Brain microvascular endothelial cell (primary cell): ENCODE measurements around the gene ABCA2.

Experiments used
- DNase-seq: peaks from one replicate; pipeline ENCODE4 v3.0.0-alpha.2; 2020
- H3K27ac ChIP-seq: fragments of 250-450 bp; sonication (Bioruptor Pico); 2 replicates; pipeline ENCODE4 v1.5.1; 2020; ENCODE audit warnings: mild to moderate bottlenecking, moderate library complexity
- H3K27me3 ChIP-seq: fragments of 250-450 bp; sonication (Bioruptor Pico); replicated peaks from 2 replicates; pipeline ENCODE4 v1.5.1; 2020; ENCODE audit warnings: mild to moderate bottlenecking
- H3K36me3 ChIP-seq: fragments of 250-450 bp; sonication (Bioruptor Pico); replicated peaks from 2 replicates; pipeline ENCODE4 v1.5.1; 2020; ENCODE audit warnings: mild to moderate bottlenecking
- H3K4me3 ChIP-seq: 2 replicates; pipeline ENCODE4 v1.5.1; 2011; ENCODE audit warnings: low read depth, mild to moderate bottlenecking, control low read depth, low read length, moderate library complexity
- in situ Hi-C: cut with HindIII; loops from 2 replicates; pipeline ENCODE4 v1.10.0; 2017; ENCODE audit warnings: low sequenced_read_pairs, low pct_ligation_motif_present
- TF ChIP-seq, protein P1 (sequence below): IDR thresholded peaks from 2 replicates; pipeline ENCODE4 v1.5.1; 2011; ENCODE audit warnings: low read depth, mild to moderate bottlenecking, moderate library complexity, low read length, control low read depth, inconsistent platforms; ENCODE audit errors: missing control alignments

The ABCA2 gene

DNA sequence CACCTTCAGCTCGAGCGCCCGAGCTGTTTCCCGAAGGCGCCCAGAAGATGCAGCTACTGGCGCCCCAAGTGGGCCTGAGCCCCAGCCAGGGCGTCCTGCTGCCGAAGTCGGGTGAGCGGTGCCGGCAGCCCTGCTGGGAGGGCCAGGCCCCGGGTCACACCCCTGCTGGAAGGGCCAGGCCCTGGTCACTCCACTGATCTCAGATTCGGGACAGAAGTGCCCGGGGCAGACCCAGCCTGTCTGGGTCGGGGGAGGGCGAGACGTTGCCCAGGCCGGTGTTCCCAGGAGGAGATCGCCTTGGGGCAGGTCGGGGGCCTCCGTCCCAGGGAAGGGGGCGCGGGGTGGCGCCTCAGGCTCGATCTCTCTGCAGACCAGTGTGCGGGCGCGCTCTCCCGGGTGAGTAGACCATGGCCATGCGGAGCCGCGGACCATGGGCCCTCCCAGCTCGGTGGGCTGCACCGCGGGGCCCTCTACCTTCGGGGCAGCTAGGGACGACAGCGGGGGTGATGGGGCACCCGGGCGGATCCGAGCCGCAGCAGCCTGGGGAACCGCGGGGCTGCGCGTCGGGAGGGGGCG, 42.9 kb downstream of the ABCA2 start:
- TF ChIP-seq, protein P1, sequence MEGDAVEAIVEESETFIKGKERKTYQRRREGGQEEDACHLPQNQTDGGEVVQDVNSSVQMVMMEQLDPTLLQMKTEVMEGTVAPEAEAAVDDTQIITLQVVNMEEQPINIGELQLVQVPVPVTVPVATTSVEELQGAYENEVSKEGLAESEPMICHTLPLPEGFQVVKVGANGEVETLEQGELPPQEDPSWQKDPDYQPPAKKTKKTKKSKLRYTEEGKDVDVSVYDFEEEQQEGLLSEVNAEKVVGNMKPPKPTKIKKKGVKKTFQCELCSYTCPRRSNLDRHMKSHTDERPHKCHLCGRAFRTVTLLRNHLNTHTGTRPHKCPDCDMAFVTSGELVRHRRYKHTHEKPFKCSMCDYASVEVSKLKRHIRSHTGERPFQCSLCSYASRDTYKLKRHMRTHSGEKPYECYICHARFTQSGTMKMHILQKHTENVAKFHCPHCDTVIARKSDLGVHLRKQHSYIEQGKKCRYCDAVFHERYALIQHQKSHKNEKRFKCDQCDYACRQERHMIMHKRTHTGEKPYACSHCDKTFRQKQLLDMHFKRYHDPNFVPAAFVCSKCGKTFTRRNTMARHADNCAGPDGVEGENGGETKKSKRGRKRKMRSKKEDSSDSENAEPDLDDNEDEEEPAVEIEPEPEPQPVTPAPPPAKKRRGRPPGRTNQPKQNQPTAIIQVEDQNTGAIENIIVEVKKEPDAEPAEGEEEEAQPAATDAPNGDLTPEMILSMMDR: no peak
- no peak for DNase-seq
- in situ Hi-C loops: no loop called here
- Histone ChIP-seq H3K4me3 (no peak overlapping the region), H3K36me3 (no peaks in the 10 kb centered on the region), H3K27ac (no peak overlapping the region), H3K27me3 (peaks cover 23% of the 10 kb centered on the region)

DNA sequence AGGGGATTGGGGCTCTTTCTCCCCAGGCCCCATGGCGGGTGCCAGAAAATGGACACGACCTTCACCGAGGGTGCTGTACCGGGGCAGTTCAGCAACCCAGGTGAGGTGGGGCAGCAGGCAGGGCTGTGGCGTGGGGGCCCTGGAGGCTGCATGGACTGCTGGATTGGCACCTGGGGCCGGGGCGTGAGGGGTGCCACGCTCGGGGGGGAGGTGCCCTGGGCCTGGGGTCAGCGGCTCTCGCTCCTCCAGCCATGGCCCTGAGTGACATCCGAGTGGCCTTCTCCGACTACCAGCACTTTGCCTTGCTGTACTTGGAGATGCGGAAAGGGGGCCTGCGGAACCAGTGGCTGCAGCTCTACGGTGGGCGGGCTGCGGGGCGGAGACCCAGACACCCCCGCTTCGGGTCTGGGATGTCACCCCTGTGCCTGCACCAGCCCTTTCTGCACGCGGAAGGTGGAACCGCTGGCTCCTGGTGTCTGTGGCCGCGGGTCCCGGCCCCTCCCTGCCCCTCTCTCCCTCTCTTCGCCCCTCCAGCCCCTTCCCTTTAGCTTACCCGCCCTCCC, 43.5 kb downstream of the ABCA2 start:
- TF ChIP-seq, protein P1: no peak
- H3K27ac ChIP-seq: no peak overlapping the region
- H3K36me3 ChIP-seq: no peaks in the 10 kb centered on the region
- no peak for DNase-seq
- in situ Hi-C loops: no loop called here
- H3K27me3 ChIP-seq: peaks cover 23% of the 10 kb centered on the region
- H3K4me3 ChIP-seq: no peak overlapping the region

DNA sequence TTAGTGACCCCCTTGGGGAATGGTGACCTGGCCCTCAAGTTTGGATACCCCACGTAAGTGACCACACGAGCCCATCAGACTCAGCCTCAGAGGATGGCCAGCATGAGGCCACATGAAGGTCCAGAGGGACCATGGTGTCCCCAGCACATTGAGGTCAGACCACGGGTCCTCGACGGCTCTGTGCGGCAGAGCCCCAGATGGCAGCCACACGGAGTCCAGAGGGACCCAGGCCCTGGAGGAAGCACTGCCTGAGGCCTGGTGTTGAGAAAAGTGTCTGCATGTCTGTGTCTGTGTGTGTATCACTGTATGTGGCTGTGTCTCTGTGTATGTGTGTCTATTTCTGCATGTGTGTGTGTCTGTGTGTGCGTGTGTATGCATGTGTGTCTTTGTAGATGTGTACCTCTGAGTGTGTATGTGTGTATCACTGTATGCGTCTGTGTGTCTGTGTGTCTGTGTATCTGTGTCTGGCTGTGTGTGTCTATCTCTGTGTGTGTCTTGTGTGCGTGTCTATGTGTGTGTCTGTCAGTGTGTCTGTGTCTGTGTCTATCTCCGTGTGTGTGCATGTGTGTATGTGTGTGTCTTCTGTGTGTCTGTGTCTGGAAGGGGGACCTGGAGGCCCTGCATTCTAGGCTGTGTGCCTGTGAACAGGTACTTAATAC, 44.3 kb downstream of the ABCA2 start:
- Histone ChIP-seq H3K27ac (no peak overlapping the region), H3K27me3 (peaks cover 23% of the 10 kb centered on the region), H3K4me3 (no peak overlapping the region), H3K36me3 (no peaks in the 10 kb centered on the region)
- in situ Hi-C loops: no loop called here
- TF ChIP-seq, protein P1: no peak
- no peak for DNase-seq

DNA sequence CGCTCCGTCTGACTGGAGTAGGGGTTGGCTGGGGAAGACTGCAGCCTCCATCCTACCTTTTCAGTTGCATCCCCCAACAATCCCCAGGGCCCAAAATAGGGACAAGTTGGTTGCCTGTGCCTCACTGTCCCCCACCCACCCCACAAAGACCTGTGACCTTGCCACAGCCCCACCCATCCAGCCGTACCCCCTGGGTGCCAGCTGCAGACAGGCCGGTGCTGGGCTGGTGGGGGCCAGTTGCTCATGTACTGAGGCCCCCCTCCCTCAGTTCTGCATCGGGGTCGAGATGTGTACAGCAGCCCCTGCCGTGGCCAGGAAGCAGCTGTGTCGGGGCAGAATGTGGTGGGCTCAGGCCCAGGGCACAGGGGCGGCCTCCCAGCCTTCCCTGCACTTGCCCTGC, 44.9 kb downstream of the ABCA2 start:
- TF ChIP-seq, protein P1: no peak
- Histone ChIP-seq H3K4me3 (no peak overlapping the region), H3K27ac (no peak overlapping the region), H3K36me3 (no peaks in the 10 kb centered on the region), H3K27me3 (peaks cover 23% of the 10 kb centered on the region)
- no peak for DNase-seq
- in situ Hi-C loops: no loop called here

DNA sequence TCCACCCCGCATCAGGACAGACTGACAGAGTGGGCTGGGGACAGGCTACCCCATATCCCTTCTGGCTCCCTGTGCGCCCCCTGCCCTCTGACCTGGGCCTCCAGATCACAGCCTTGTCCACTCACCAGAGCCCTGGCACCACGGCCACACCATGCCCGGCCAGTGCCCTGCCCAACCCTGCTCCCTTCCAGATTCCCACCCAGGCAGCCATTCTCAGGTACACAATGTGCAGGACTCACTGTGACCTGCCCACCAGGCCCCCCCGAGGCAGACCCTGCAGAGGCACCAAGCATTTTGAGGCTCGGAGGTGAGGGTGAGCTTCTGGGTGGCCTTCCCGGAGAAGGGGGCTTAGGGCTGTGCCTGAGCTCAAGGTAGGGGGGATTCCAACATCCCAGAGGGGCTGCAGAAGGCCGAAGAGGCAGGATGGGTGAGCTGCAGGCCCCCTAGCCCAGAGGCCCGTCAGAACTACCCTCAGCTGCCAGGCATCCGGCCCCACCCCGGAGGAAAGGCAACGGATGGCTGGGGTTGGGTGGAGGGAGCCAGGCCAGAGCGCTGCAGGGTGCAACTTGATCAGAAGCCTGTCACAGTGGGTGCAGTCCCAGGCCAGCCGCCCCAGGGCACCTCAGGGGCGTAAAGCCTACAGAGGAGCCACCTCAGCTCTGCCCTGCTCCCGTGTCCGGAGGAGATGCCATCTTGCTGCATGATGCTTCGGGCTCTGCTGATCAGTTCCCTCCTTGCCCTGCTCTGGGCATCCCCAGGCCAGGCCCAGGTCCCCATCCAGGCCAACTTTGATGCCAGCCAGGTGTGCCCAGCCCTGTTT, 45.6 kb downstream of the ABCA2 start, which contains the start of gene LCNL1:
TSS of gene LCNL1 (plus strand) at position 762 of the 820 bp plus-strand sequence. CDS start 594 bp downstream, outside the sequence.
- no peak for DNase-seq
- Histone ChIP-seq H3K36me3 (no peaks in the 10 kb centered on the region), H3K4me3 (no peak within 1 kb of the TSS), H3K27me3 (peaks cover 23% of the 10 kb centered on the region), H3K27ac (no peak within 1 kb of the TSS)
- in situ Hi-C loops: no loop called here
- TF ChIP-seq, protein P1: no peak
